ENCODE measurements around the gene WDR48. TPM values are rescaled to one million over a fixed set of nuclear protein-coding genes. Genes with fewer than 3 reads are reported as not detected.

Gene WDR48
- total RNA-seq, 2 donors from 2014 or later = 15.8 to 16.5 TPM

GRCh38 chr3:39103791-39104552, 52.2 kb downstream of the WDR48 start:
- DNase-seq = no peak
- Histone ChIP-seq H3K4me3 (no peak overlapping the region), H3K9me3 (no peaks in the 10 kb centered on the region), H3K36me3 (replicated peaks in 1 of 2; ENCODE audit: insufficient read depth in 1 of 2, low read depth in 2 of 2) (peaks cover 5 to 6% of the 10 kb centered on the region in 2 donors), H3K4me1 (peaks cover 58% of the 10 kb centered on the region), H3K27me3 (no peaks in the 10 kb centered on the region), H3K27ac (peak overlapping the region in 3 of 4 donors; percentile 15 to 58 (median 36))
- TF ChIP-seq CTCF (IDR thresholded peaks at IDR 0.05) = no peak
- TF ChIP-seq POLR2A (IDR thresholded peaks at IDR 0.05) = no peak
- intact Hi-C loops (cut with DNase I) = loop anchor here (5.0 kb wide), 1 partner anchor 188 kb away; no protein-coding TSS in a partner anchor
- WGBS, 2 donors = 61 to 75% methylated on average over 5 to 6 of the region's 6 CpGs
- ATAC-seq = no peak

GRCh38 chr3:39104961-39105686, 53.3 kb downstream of the WDR48 start:
- Histone ChIP-seq H3K36me3 (replicated peaks in 1 of 2; ENCODE audit: insufficient read depth in 1 of 2, low read depth in 2 of 2) (peaks cover 1 to 6% of the 10 kb centered on the region in 2 donors), H3K4me1 (peaks cover 58% of the 10 kb centered on the region), H3K27me3 (no peaks in the 10 kb centered on the region), H3K4me3 (no peak overlapping the region), H3K27ac (peak overlapping the region in 2 of 4 donors; percentile 93 to 97), H3K9me3 (no peaks in the 10 kb centered on the region)
- 82 to 88% methylated on average over 6 of the region's 7 CpGs for WGBS, 2 donors
- no peak for ATAC-seq
- peak in 2 of 4 donors; percentile 46 to 51 for DNase-seq
- TF ChIP-seq CTCF (IDR thresholded peaks at IDR 0.05) = no peak
- intact Hi-C loops (cut with DNase I) = loop anchor here (5.0 kb wide), 1 partner anchor 187 kb away; no protein-coding TSS in a partner anchor

- Histone ChIP-seq H3K4me3 (no peak overlapping the region), H3K36me3 (replicated peaks in 1 of 2; ENCODE audit: insufficient read depth in 1 of 2, low read depth in 2 of 2) (peaks cover 0 to 2% of the 10 kb centered on the region in 2 donors), H3K4me1 (peaks cover 58% of the 10 kb centered on the region), H3K27ac (peak overlapping the region in 2 of 4 donors; percentile 93 to 97), H3K27me3 (no peaks in the 10 kb centered on the region), H3K9me3 (no peaks in the 10 kb centered on the region)
- DNase-seq (no peak), ATAC-seq (no peak)
- intact Hi-C loops (cut with DNase I) = no loop called here
- TF ChIP-seq POLR2A (IDR thresholded peaks at IDR 0.05) = no peak
- WGBS, 2 donors = 61 to 63% methylated on average over 3 of the region's 3 CpGs
Observed at GRCh38 chr3:39105687-39106063, 53.9 kb downstream of the WDR48 start.

GRCh38 chr3:39106281-39106811, 54.5 kb downstream of the WDR48 start:
- no peak for DNase-seq

More at GRCh38 chr3:39106281-39106811, 54.5 kb downstream of the WDR48 start:
- Histone ChIP-seq H3K27ac (peak overlapping the region; percentile 92 to 97 (median 93)), H3K4me3 (peak overlapping the region; percentile 74 to 80), H3K27me3 (no peaks in the 10 kb centered on the region), H3K36me3 (replicated peaks in 1 of 2; ENCODE audit: insufficient read depth in 1 of 2, low read depth in 2 of 2) (no peaks in the 10 kb centered on the region), H3K9me3 (no peaks in the 10 kb centered on the region), H3K4me1 (peaks cover 56% of the 10 kb centered on the region)
- no peak for ATAC-seq
- TF ChIP-seq POLR2A (IDR thresholded peaks at IDR 0.05) = no peak
- no peak for TF ChIP-seq CTCF (IDR thresholded peaks at IDR 0.05)
- WGBS, 2 donors = 5 to 8% methylated on average over 16 of the region's 16 CpGs
- intact Hi-C loops (cut with DNase I) = no loop called here
